Mucosa of gallbladder (tissue), 1 donor: ENCODE results near the gene WWOX. TPM values are rescaled to one million over a fixed set of nuclear protein-coding genes. Genes with fewer than 3 reads are reported as not detected.

ENCODE experiments used
- DNase-seq: peaks from one replicate; pipeline ENCODE4 v3.0.0-alpha.2; 2020; ENCODE audit warnings: low spot score
- total RNA-seq: library from RNA; stranded (reverse); gene quantifications from one replicate; pipeline ENCODE4 v1.2.1, GENCODE V29; 2021
- donor health status: DM: no; HTN: no; CAD: no.

Gene WWOX
- total RNA-seq, 1 donor from 2014 or later = 28.2 TPM

GRCh38 chr16:78762222-78762621 is 662.8 kb downstream of the WWOX start:
- DNase-seq = no peak

DNA sequence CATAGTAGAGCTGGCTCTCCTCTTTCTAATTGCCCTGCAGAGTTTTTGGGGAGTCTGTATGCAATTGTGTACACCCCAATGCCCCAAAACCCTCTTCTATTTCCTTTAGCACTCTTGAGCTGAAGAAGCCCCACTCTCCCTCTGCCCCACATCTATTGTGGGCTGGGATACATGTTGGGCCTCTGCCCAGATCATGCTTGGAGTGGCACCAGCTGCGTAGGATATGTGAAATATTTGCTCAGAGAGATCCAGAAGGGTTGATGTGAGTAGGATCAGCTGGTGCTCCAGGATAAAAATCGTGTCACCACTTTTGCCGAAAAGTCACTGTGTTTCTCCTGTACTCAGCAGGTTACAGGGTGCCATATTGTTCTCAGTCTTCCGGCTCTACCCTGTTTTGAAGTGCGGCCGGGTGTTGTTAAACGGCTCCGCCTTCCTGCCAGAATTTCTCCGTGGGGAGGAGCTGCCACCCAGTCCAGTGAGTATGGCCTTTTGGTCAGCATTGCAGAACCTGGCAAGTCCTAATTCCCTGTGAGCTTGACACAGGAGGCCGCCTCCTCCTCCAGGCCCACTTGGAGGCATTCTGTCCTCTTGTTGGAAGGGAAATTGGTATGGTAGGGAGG is 664.5 kb downstream of the WWOX start:
- no peak for DNase-seq

GRCh38 chr16:78764478-78764877 is 665.0 kb downstream of the WWOX start:
- DNase-seq = no peak

- DNase-seq = no peak
Observed at GRCh38 chr16:78768226-78768625, 668.8 kb downstream of the WWOX start.

- no peak for DNase-seq
Observed at GRCh38 chr16:78768718-78769117, 669.3 kb downstream of the WWOX start.

GRCh38 chr16:78770353-78771091 is 671.1 kb downstream of the WWOX start:
- peak; percentile 82 for DNase-seq

GRCh38 chr16:78773291-78773702 is 673.8 kb downstream of the WWOX start:
- DNase-seq = no peak

- no peak for DNase-seq
Observed at GRCh38 chr16:78773706-78774105, 674.3 kb downstream of the WWOX start.

DNA sequence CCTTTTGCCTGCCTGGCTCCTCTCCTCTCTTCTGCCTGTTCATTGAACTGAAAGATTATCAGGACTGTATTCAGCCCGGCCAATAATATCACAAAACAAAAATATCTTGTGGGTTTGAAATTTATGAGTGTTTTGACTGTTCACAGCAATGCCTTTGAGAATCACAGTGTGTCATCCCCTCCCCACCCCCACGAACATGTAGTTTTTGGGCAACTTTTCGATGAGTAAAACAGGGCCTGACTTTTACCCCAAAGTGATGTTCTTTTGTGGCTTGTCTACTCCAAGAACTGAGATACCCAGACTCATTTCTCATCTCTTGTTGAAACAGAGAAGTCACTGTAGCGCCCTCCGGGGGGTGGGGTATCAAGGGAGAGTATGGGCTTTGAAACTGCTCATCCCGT is 675.7 kb downstream of the WWOX start:
- no peak for DNase-seq

DNA sequence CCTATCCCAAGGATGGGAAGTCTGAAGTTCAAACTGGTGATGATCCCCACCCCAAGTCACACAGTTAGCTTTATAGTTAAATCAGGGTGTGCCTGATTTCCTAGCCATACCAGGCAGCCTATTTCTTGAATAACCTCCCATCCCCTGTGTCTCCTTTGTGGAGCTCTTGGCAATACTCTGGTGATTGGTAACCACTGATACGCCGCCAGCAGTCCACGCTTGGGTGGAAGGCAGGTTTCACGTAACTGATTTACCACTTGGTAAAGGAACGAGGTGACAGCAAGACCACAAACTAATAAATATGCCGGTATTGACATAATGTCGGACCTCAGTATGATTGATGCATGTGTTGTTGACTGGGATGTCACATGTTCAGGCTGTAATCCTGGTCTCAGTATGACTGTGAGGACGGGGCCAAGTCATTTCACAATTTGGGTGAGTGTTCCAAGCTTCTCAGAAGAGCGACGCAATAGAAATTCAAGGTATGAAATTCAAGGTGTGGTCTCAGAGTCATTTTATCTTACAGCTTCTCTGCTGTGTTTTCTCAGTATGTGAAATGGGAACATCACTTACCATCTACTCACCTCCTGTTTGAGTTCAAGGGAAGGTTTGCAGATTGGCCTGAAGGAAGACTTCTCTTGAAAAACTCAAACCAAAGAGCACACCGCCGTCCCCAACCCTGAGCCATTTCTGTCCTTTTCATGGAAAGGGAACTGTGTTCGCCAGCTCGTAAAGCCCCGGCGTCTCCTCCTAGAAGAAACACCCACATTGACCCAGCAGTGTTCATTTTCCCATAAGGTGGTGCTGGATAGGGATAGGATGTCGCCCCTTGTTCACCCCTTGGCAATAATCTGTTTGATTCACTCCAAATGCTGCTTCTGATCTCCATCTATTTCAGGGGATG is 678.9 kb downstream of the WWOX start:
- DNase-seq = no peak

DNA sequence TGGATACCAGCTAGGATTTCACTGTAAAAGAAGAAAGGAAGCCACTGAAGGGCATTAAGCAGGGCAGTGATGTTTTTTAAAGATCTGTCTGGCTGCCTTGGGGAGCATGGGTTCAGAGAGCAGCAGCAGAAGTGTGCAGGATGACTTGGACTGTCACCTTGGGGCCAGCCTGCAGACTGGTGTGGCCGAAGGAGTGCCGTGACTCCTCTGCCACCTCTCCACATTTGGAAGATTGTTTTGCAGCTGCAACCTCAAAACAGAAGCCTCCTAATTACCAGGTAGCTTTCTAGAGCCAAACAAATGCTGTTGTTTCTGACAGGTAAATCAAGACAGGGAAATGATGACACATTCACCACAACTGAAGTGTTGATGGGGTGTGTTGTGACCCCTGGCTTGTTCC is 681.4 kb downstream of the WWOX start:
- no peak for DNase-seq

DNA sequence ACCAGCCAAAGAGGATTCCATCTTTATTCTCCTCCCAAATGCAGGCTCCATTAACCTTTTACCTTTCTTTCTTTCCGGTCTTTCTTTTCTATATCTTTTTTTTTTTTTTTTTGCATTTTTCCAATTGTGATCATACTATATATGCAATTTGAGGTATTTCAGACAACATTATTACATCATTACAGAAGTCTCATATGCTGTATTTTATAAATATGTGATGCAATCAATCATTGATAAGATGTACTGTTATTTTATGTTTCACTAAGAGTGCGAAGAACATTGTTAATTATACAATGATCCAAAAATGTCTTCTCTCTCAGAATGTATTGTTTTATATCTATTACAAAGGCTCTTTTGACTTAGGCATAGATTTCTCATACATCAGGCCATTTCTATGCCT is 683.1 kb downstream of the WWOX start:
- DNase-seq = no peak

- DNase-seq = no peak
Observed at GRCh38 chr16:78783570-78784079, 684.2 kb downstream of the WWOX start.

GRCh38 chr16:78784771-78785170 is 685.3 kb downstream of the WWOX start:
- no peak for DNase-seq

GRCh38 chr16:78785218-78785617 is 685.8 kb downstream of the WWOX start:
- DNase-seq = no peak

GRCh38 chr16:78786635-78787034 is 687.2 kb downstream of the WWOX start:
- no peak for DNase-seq

DNA sequence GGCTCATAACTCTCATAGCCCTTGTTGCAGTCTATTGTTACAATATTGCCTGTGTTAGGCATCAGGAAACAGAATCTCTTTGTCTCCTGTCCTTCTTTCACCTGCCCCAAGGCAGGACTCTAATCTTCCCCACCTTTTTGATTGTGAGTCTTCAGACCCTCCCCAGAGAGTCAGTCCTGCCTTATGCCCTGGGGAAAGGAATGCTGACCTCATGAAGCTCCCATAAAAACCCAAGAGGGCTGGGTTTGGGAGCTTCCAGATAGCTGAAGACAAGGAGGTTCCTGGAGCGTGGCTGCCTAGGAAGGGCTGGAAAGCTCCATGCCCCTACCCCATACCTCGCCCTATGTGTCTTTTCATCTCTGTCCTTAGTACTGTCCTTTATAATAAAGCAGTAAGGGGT is 688.8 kb downstream of the WWOX start:
- DNase-seq = no peak

GRCh38 chr16:78788696-78789095 is 689.2 kb downstream of the WWOX start:
- DNase-seq = no peak

DNA sequence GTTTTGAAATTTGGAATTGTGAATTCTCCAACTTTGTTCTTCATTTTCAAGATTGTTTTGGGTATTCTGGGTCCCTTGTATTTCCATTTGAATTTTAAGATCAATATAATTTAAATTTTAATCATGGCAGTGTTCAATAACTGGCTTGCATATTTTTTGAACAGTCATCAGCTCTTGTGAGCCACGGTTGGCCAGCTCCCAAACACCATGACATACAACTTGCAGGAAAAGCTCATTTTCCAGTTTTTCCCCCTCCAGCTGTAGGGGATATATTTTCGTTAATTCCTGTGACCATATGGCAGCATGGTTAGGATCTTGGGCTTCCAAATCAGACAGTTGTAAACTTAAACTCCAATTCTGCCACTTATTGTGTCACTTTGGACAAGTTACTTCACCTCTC is 690.1 kb downstream of the WWOX start:
- DNase-seq = no peak

- no peak for DNase-seq
Observed at GRCh38 chr16:78791011-78791410, 691.6 kb downstream of the WWOX start.

DNA sequence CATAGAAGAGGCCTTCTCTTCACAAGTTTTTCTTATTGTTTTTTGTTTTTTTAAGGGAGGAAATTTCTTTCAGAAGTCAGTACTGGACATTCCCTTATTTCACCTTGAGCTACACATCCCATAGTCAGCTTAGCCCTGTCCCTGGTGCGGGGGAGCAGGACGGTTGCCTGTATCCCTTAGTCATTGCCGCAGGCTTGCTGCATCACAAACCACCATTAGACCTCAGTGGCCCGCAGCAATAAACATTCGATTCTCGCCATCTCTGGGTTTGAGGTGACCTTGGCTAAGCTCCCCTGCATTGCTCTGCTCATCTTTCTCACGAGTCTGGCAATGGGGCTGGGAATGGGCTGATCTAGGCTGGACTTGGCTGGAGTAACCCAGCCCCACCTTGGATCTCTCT is 692.5 kb downstream of the WWOX start:
- DNase-seq = no peak

GRCh38 chr16:78792952-78793351 is 693.5 kb downstream of the WWOX start:
- no peak for DNase-seq
